Measurements from ENCODE around the gene CYSTM1.

- no peak for TF ChIP-seq GATA3 (IDR thresholded peaks at IDR 0.05; ENCODE audit: borderline replicate concordance)
- peak; percentile 68 for TF ChIP-seq CTCF (IDR thresholded peaks at IDR 0.05)
- no peak for TF ChIP-seq ZSCAN20 (CRISPR knock-in tag; IDR thresholded peaks at IDR 0.05)
Observed at GRCh38 chr5:140239939-140240700, 65.1 kb downstream of the CYSTM1 start.

Measured in A549 (cell line).